OCI-LY7 (cell line): ENCODE results near the gene PLAGL1. TPM values are rescaled to one million over a fixed set of nuclear protein-coding genes. Genes with fewer than 3 reads are reported as not detected.

Source experiments
- BruUV-seq: library from RNA; stranded (reverse); fragments of 400-500 nt; replicated peaks from 2 replicates; lab custom pipeline; 2021; lab: Mats Ljungman, UMichigan
- CTCF ChIA-PET: fragments of 300-600 bp; sonication (Branson Sonifier 250); formaldehyde crosslinking; loops from one replicate; lab custom pipeline; 2022; ENCODE audit warnings: antibody characterized with exemption; ENCODE audit not compliant: unreplicated experiment; lab: Charles Lee
- POLR2A ChIA-PET: fragments of 300-600 bp; sonication (Branson Sonifier 250); formaldehyde crosslinking; loops from one replicate; lab custom pipeline; 2022; ENCODE audit warnings: antibody characterized with exemption; lab: Charles Lee
- DNase-seq: peaks from one replicate; pipeline ENCODE4 v3.0.0-alpha.2; 2015; ENCODE audit warnings: low spot score
- H2AFZ ChIP-seq: fragments of 200-600 bp; sonication (generic), shearing (Covaris generic); 2 replicates; pipeline ENCODE4 v1.6.1; 2014; ENCODE audit warnings: mild to moderate bottlenecking, antibody characterized with exemption, low read length, moderate library complexity
- H3K27ac ChIP-seq: fragments of 200-600 bp; sonication (generic); 2 replicates; pipeline ENCODE4 v1.5.1; 2014; ENCODE audit warnings: mixed run types, low read depth, mild to moderate bottlenecking, moderate library complexity, low read length, inconsistent platforms; ENCODE audit not compliant: poor library complexity, severe bottlenecking
- H3K36me3 ChIP-seq: fragments of 200-600 bp; sonication (generic); 2 replicates; pipeline ENCODE4 v1.6.1; 2014; ENCODE audit warnings: mild to moderate bottlenecking, antibody characterized with exemption, low read length, moderate library complexity, mixed read lengths; ENCODE audit not compliant: insufficient read depth
- H3K4me1 ChIP-seq: fragments of 200-600 bp; sonication (generic); 2 replicates; pipeline ENCODE4 v1.5.1; 2014; ENCODE audit warnings: mild to moderate bottlenecking, low read length; ENCODE audit not compliant: insufficient read depth, poor library complexity, severe bottlenecking
- H3K4me2 ChIP-seq: fragments of 200-600 bp; sonication (generic); 2 replicates; pipeline ENCODE4 v1.6.1; 2014; ENCODE audit warnings: mild to moderate bottlenecking, low read length
- H3K4me3 ChIP-seq: fragments of 200-600 bp; sonication (generic); 2 replicates; pipeline ENCODE4 v1.5.1; 2014; ENCODE audit warnings: mild to moderate bottlenecking, low read depth, low read length; ENCODE audit not compliant: poor library complexity, severe bottlenecking
- H3K79me2 ChIP-seq: fragments of 200-600 bp; sonication (generic); 2 replicates; pipeline ENCODE4 v1.6.1; 2016; ENCODE audit warnings: low read depth, mild to moderate bottlenecking, low read length, moderate library complexity, mixed read lengths; ENCODE audit not compliant: insufficient read depth
- H3K9me2 ChIP-seq: fragments of 200-600 bp; sonication (generic); 2 replicates; pipeline ENCODE4 v1.6.1; 2016; ENCODE audit warnings: mild to moderate bottlenecking, low read length, mixed read lengths; ENCODE audit not compliant: insufficient read depth
- H3K9me3 ChIP-seq: fragments of 200-600 bp; sonication (generic); 2 replicates; pipeline ENCODE4 v1.6.1; 2014; ENCODE audit warnings: mild to moderate bottlenecking, mixed run types, low read length, mixed read lengths
- H4K20me1 ChIP-seq: fragments of 200-600 bp; sonication (generic); 2 replicates; pipeline ENCODE4 v1.6.1; 2014; ENCODE audit warnings: mild to moderate bottlenecking, antibody characterized with exemption, low read length, moderate library complexity, mixed read lengths; ENCODE audit not compliant: insufficient read depth
- CTCF ChIP-seq: fragments of 200-600 bp; sonication (generic); conservative IDR thresholded peaks from 2 replicates; pipeline ENCODE4 v1.5.1; 2014; ENCODE audit warnings: mild to moderate bottlenecking, antibody characterized with exemption, low read length, moderate library complexity, mixed read lengths
- EZH2phosphoT487 ChIP-seq: fragments of 200-600 bp; sonication (generic); IDR thresholded peaks from 2 replicates; pipeline ENCODE4 v1.6.1; 2018; ENCODE audit warnings: low read depth, borderline replicate concordance, mild to moderate bottlenecking, mixed run types, antibody characterized with exemption, low read length, moderate library complexity, mixed read lengths
- intact Hi-C: fragments of 100-400 bp; cut with micrococcal nuclease; formaldehyde crosslinking; loops from one replicate; pipeline ENCODE4 v1.10.0; 2022; ENCODE audit not compliant: unreplicated experiment
- total RNA-seq, 2 experiments: library from RNA; depleted of rRNA in 1 of 2; stranded (reverse); fragments of >200 nt in 1 of 2; shearing (Covaris generic) in 1 of 2; gene quantifications; 2 replicates each; pipeline ENCODE4 v1.2.3, GENCODE V29; 2014 to 2022

Gene PLAGL1
- total RNA-seq, 2 experiments from 2014 or later = 1.7 TPM

- H3K9me3 ChIP-seq = no peaks in the 10 kb centered on the region
- no peak overlapping the region for H3K4me2 ChIP-seq
- no peaks in the 10 kb centered on the region for H3K79me2 ChIP-seq
- no peak overlapping the region for H3K4me3 ChIP-seq
- no peak overlapping the region for H3K27ac ChIP-seq
- TF ChIP-seq EZH2phosphoT487 (no peak), CTCF (no peak)
- ChIA-PET POLR2A (no interaction called here), CTCF (no interaction called here)
- no peaks in the 10 kb centered on the region for H3K9me2 ChIP-seq
- intact Hi-C loops = no loop called here
- DNase-seq = no peak
- H4K20me1 ChIP-seq = no peaks in the 10 kb centered on the region
- no peaks in the 10 kb centered on the region for H3K4me1 ChIP-seq
- no peaks in the 10 kb centered on the region for H3K36me3 ChIP-seq
- no peak overlapping the region for H2AFZ ChIP-seq
- no TSS peak for BruUV-seq
Observed at GRCh38 chr6:143992285-143992684, 15.8 kb downstream of the PLAGL1 start.

- Histone ChIP-seq H2AFZ (no peak overlapping the region), H3K4me2 (no peak overlapping the region), H3K79me2 (no peaks in the 10 kb centered on the region), H3K4me3 (no peak overlapping the region), H3K9me2 (no peaks in the 10 kb centered on the region), H3K4me1 (no peaks in the 10 kb centered on the region), H3K36me3 (no peaks in the 10 kb centered on the region), H4K20me1 (no peaks in the 10 kb centered on the region), H3K27ac (no peak overlapping the region), H3K9me3 (no peaks in the 10 kb centered on the region)
- no TSS peak for BruUV-seq
- CTCF ChIA-PET = no interaction called here
- TF ChIP-seq EZH2phosphoT487 = no peak
- no peak for TF ChIP-seq CTCF
- DNase-seq = no peak
- intact Hi-C loops = no loop called here
- POLR2A ChIA-PET = interaction anchor here (0.6 kb wide), 2 partner anchors 27 to 153 kb away, joined by 3 to 6 read pairs; no protein-coding TSS in a partner anchor
Observed at GRCh38 chr6:143986463-143987065, 21.5 kb downstream of the PLAGL1 start.

- Histone ChIP-seq H4K20me1 (no peaks in the 10 kb centered on the region), H3K36me3 (no peaks in the 10 kb centered on the region), H3K4me2 (no peak overlapping the region), H3K9me3 (no peaks in the 10 kb centered on the region), H3K4me1 (no peaks in the 10 kb centered on the region), H3K9me2 (no peaks in the 10 kb centered on the region), H3K79me2 (no peaks in the 10 kb centered on the region), H2AFZ (no peak overlapping the region), H3K27ac (no peak overlapping the region), H3K4me3 (no peak overlapping the region)
- no TSS peak for BruUV-seq
- DNase-seq = no peak
- TF ChIP-seq CTCF (no peak), EZH2phosphoT487 (no peak)
- ChIA-PET CTCF (no interaction called here), POLR2A (no interaction called here)
- intact Hi-C loops = no loop called here
Observed at GRCh38 chr6:143984666-143985065, 23.4 kb downstream of the PLAGL1 start.
